Nephron (organoid): ENCODE measurements around the gene IGF1R.

Experiments
- H3K27ac Mint-ChIP-seq, 3 experiments: 2 replicates each; pipeline ENCODE4 v1.8.0; 2020; ENCODE audit warnings: mixed read lengths in 3 of 3, mild to moderate bottlenecking in 2 of 3, moderate library complexity in 1 of 3
- H3K27me3 Mint-ChIP-seq: 2 replicates; pipeline ENCODE4 v1.8.0; 2021; ENCODE audit warnings: low read depth, mild to moderate bottlenecking, moderate library complexity, mixed read lengths
- H3K36me3 Mint-ChIP-seq: 2 replicates; pipeline ENCODE4 v1.8.0; 2020; ENCODE audit warnings: low read depth, mixed read lengths
- H3K4me1 Mint-ChIP-seq: 2 replicates; pipeline ENCODE4 v1.8.0; 2020; ENCODE audit warnings: mixed read lengths
- H3K4me3 Mint-ChIP-seq, 3 experiments: 2 replicates each; pipeline ENCODE4 v1.8.0; 2020; ENCODE audit warnings: mild to moderate bottlenecking in 3 of 3, mixed read lengths in 3 of 3, moderate library complexity in 2 of 3
- H3K9me3 Mint-ChIP-seq: 2 replicates; pipeline ENCODE4 v1.8.0; 2020; ENCODE audit warnings: mixed read lengths
- TF ChIP-seq, protein P1 (sequence below), 3 experiments: fragments of 200-600 bp; sonication (generic); IDR thresholded peaks; one replicate each; pipeline ENCODE4 v1.5.0; 2021; ENCODE audit warnings: antibody characterized with exemption in 3 of 3; ENCODE audit not compliant: unreplicated experiment in 3 of 3

IGF1R gene

DNA sequence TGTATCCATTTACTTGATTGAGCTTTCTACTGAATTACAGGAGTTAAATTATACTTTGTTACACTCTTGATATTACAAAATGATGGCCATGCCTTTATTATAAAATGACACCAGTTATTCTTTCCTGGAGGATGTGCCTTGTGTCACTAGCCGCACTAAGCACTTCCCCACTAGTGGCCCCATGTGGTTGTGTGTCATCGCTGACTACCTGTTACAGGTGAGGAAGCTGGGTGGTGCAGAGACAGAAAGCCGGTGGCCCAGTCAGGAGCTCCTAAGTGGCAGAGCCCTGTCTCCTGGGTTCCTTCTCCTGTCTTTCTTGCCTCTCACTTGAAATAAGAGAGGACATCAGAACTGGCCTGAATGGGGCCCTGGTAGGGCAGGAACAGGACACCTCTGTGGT is 96.8 kb downstream of the IGF1R start:
- Mint-ChIP-seq H3K4me3 (no peak overlapping the region), H3K4me1 (peaks cover 44% of the 10 kb centered on the region), H3K27me3 (no peaks in the 10 kb centered on the region), H3K9me3 (no peaks in the 10 kb centered on the region), H3K27ac (no peak overlapping the region), H3K36me3 (no peaks in the 10 kb centered on the region)
- TF ChIP-seq, protein P1, sequence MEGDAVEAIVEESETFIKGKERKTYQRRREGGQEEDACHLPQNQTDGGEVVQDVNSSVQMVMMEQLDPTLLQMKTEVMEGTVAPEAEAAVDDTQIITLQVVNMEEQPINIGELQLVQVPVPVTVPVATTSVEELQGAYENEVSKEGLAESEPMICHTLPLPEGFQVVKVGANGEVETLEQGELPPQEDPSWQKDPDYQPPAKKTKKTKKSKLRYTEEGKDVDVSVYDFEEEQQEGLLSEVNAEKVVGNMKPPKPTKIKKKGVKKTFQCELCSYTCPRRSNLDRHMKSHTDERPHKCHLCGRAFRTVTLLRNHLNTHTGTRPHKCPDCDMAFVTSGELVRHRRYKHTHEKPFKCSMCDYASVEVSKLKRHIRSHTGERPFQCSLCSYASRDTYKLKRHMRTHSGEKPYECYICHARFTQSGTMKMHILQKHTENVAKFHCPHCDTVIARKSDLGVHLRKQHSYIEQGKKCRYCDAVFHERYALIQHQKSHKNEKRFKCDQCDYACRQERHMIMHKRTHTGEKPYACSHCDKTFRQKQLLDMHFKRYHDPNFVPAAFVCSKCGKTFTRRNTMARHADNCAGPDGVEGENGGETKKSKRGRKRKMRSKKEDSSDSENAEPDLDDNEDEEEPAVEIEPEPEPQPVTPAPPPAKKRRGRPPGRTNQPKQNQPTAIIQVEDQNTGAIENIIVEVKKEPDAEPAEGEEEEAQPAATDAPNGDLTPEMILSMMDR (IDR thresholded peaks at IDR 0.05; ENCODE audit: unreplicated experiment in 3 of 3): no peak

DNA sequence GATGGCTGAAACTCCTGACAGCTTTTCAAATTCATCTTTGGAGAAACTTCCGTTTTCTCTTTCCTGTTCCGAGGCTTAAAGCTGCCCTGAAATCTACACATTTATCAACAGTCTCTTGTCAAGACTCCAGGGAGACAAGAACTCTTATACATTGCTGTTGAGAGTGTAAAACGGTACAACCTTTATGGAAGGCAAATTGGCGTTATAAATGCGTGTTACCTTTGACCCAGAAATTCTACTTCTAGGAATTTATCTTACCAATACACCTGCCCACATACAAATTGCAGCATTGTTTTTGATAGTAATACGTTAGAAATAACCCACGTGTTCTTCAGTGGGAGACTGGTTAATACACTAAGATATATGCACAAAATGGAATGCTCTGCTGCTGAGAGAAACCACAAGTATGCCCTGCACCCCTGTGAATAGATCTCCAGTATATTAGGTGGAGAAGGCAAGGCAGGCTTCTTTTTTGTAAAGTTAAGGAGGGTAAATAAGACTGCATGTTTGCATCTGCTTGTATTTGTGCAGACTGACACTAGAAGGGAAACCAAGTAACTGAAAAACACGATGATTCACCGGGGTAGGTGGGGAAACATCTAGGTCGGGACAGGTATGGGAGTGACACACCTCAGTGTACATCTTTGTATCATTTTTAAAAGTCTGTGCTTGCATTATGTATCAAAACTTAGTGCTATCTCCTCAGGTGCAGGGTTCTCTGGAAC is 97.5 kb downstream of the IGF1R start:
- H3K4me1 Mint-ChIP-seq: peaks cover 38% of the 10 kb centered on the region
- H3K27me3 Mint-ChIP-seq: no peaks in the 10 kb centered on the region
- TF ChIP-seq, protein P1 (IDR thresholded peaks at IDR 0.05; ENCODE audit: unreplicated experiment in 3 of 3): no peak
- no peak overlapping the region for H3K4me3 Mint-ChIP-seq
- H3K9me3 Mint-ChIP-seq: no peaks in the 10 kb centered on the region
- H3K36me3 Mint-ChIP-seq: no peaks in the 10 kb centered on the region
- no peak overlapping the region for H3K27ac Mint-ChIP-seq

DNA sequence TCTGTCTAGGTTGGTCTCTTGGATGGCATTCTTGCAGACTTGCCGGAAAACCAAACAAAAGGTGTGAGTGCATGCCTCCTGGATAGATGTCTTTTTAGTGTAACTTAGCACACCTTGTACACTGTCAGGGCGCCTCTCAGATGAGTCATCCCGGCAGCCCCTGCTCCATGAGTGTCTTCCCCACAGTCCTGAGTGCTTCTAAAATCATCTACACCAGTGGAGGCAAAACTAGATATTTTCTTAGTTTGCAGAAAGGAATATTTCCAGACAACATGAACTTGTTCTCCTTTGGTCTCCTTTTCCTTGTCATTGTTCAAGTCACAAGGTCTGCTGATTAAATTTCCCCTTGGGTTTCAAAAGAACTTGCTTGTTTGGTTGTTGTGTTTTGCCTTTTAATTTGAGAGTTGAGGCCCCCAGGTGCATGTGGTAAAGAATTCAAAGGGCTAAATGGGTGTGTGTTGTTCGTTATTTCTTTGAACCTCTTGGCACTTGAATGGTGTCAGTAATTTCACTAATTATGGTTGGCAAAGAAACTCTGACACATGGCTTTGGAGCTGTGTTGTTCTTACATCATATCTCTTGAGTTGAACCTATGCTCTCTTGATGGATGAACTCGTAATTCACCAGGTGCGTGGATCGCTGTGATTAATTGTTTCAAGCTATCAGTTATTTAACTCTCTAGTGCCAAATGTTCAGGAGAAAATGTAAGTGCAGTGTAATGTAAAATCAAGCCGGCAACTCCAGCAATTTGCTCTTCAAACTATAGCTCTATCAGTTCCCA is 98.2 kb downstream of the IGF1R start:
- Mint-ChIP-seq H3K27ac (no peak overlapping the region), H3K36me3 (no peaks in the 10 kb centered on the region)

DNA sequence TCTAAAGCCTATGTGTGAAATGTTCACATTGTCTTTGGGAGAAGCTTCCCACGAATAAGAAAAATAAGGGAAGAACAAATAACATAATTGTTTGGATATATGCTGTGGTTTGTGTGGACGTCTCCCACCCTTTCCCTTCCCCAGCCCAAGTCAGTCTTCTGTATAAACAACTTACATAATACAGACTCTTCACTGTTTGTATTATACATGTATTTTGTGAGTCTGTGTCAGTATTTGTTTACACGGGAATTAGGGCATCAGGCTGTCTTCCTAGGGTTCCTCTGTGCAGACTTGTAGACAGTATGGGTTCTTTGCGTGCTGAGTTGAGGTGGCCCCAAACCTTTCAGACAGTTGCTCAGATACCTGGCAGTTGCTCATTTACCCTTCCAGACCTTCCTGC is 103.4 kb downstream of the IGF1R start:
- H3K27me3 Mint-ChIP-seq: no peaks in the 10 kb centered on the region
- no peak overlapping the region for H3K27ac Mint-ChIP-seq
- H3K9me3 Mint-ChIP-seq: no peaks in the 10 kb centered on the region
- TF ChIP-seq, protein P1 (IDR thresholded peaks at IDR 0.05; ENCODE audit: unreplicated experiment in 3 of 3): no peak
- H3K36me3 Mint-ChIP-seq: no peaks in the 10 kb centered on the region
- peaks cover 17% of the 10 kb centered on the region for H3K4me1 Mint-ChIP-seq
- H3K4me3 Mint-ChIP-seq: no peak overlapping the region

More for the DNA sequence above, 98.2 kb downstream of the IGF1R start:
- Mint-ChIP-seq H3K4me1 (peaks cover 32% of the 10 kb centered on the region), H3K4me3 (no peak overlapping the region), H3K27me3 (no peaks in the 10 kb centered on the region), H3K9me3 (no peaks in the 10 kb centered on the region)
- TF ChIP-seq, protein P1 (IDR thresholded peaks at IDR 0.05; ENCODE audit: unreplicated experiment in 3 of 3): no peak

DNA sequence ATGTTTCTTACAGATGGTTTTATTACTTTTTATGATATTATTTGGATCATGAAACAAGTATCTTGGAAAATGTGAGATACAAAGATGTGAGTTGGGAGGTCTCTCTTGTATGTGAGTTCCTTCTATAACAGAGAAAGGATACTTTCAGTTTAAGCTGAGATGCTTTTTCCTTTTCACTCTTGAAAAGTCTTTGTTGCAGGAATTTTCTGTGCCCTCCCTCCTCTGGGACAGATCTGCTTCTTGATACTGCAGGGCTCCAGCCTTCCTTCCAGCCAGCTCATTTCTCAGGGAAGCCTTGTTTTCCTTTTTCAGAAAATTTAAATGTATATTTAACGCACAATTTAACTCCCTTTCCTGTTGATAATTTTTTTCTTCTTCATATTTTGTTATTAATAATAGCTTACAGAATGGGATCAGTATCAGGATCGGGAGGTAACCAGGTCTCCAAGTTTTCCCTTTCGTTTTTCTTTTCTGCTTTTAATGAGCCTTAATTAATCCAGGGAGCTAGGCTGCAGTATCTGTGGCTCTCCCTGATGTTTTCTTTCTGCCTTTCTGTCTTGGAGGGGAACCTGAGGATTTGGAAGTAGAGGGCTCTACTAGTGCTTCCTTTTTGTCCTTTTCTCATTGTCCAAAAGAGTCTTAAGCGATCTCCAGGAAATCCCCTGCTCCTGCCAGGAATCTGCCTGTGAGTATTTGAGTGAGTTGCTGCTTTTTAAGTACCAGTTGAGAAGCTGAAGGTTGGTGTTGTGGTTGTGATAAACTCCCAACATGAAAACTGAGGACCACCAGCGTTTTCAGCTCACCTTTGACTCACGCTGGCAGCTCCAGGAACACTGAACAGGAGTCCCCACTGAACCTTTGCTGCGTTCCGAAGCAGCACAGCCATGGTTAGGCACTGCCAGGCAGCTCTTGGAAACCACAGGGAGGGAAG is 105.7 kb downstream of the IGF1R start:
- Mint-ChIP-seq H3K27ac (peak overlapping the region; percentile 21 to 84 (median 80)), H3K27me3 (no peaks in the 10 kb centered on the region), H3K4me3 (peak overlapping the region; percentile 14 to 61 (median 41)), H3K9me3 (no peaks in the 10 kb centered on the region), H3K4me1 (peaks cover 30% of the 10 kb centered on the region), H3K36me3 (no peaks in the 10 kb centered on the region)
- TF ChIP-seq, protein P1 (IDR thresholded peaks at IDR 0.05; ENCODE audit: unreplicated experiment in 3 of 3): no peak
